ENCODE results near the gene DNAH14.

- TF ChIP-seq TCF7 (IDR thresholded peaks at IDR 0.05; ENCODE audit: low read depth) (no peak), ZNF570 (CRISPR knock-in tag; IDR thresholded peaks at IDR 0.05; ENCODE audit: borderline replicate concordance) (no peak), POLR2AphosphoS5 (IDR thresholded peaks at IDR 0.05; ENCODE audit: low read depth, low read length) (no peak), ZNF782 (CRISPR knock-in tag; IDR thresholded peaks at IDR 0.05; ENCODE audit: borderline replicate concordance) (no peak), DZIP1 (CRISPR knock-in tag; IDR thresholded peaks at IDR 0.05) (no peak), EZH2 (conservative IDR thresholded peaks at IDR 0.05; ENCODE audit: low read depth, low read length) (no peak), NRL (CRISPR knock-in tag; IDR thresholded peaks at IDR 0.05; ENCODE audit: borderline replicate concordance) (no peak), ZSCAN9 (CRISPR knock-in tag; IDR thresholded peaks at IDR 0.05; ENCODE audit: borderline replicate concordance) (no peak), EP300 (IDR thresholded peaks at IDR 0.05; ENCODE audit: low read depth in 2 of 2, low read length in 2 of 2) (no peak), EP300 (CRISPR knock-in tag; IDR thresholded peaks at IDR 0.05; ENCODE audit: borderline replicate concordance) (no peak), RXRA (CRISPR knock-in tag; IDR thresholded peaks at IDR 0.05) (no peak), ETV6 (CRISPR knock-in tag; conservative IDR thresholded peaks at IDR 0.05) (no peak), PCBP1 (IDR thresholded peaks at IDR 0.05; ENCODE audit: borderline replicate concordance, low read depth, low read length) (no peak), E2F5 (CRISPR knock-in tag; conservative IDR thresholded peaks at IDR 0.05) (no peak)
- TF ChIP-seq, protein P1, sequence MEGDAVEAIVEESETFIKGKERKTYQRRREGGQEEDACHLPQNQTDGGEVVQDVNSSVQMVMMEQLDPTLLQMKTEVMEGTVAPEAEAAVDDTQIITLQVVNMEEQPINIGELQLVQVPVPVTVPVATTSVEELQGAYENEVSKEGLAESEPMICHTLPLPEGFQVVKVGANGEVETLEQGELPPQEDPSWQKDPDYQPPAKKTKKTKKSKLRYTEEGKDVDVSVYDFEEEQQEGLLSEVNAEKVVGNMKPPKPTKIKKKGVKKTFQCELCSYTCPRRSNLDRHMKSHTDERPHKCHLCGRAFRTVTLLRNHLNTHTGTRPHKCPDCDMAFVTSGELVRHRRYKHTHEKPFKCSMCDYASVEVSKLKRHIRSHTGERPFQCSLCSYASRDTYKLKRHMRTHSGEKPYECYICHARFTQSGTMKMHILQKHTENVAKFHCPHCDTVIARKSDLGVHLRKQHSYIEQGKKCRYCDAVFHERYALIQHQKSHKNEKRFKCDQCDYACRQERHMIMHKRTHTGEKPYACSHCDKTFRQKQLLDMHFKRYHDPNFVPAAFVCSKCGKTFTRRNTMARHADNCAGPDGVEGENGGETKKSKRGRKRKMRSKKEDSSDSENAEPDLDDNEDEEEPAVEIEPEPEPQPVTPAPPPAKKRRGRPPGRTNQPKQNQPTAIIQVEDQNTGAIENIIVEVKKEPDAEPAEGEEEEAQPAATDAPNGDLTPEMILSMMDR (CRISPR knock-in tag; IDR thresholded peaks at IDR 0.05), result no peak
These were observed 445.5 kb downstream of the DNAH14 start for GRCh38 chr1:225374996-225375395.
